AG09319 (cell line): Measurements from ENCODE around the gene REPS2.

Source experiments
- DNase-seq: peaks from one replicate; pipeline ENCODE4 v3.0.0-alpha.2; 2010; ENCODE audit warnings: low read depth; ENCODE audit errors: extremely low read depth
- CTCF ChIP-seq: IDR thresholded peaks from 2 replicates; pipeline ENCODE4 v1.5.1; 2011; ENCODE audit warnings: low read depth, mild to moderate bottlenecking, inconsistent platforms, low read length, moderate library complexity

Gene REPS2

GRCh38 chrX:17167915-17168314 lies 221.5 kb downstream of the REPS2 start:
- TF ChIP-seq CTCF = no peak

DNA sequence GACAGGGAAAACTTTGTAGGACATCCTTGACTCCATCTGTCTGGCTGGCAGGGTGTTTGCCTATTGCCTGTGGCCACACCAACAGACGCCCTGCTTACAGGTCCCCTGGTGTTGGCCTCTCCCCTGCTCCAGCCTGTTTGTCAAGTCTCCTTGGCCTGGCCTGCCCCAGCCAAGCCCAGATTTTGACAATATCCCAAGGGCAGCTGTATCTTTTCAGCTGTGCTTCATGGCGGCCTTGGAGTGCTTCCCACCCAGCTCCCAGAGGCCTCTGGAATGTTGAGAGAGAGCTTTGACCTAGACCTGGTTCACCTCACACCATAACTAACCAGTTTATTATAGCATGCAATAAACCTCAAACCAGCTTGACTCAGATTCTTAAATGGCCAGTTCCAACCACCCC lies 224.5 kb downstream of the REPS2 start:
- DNase-seq = no peak
- TF ChIP-seq CTCF = no peak

More at GRCh38 chrX:17167915-17168314, 221.5 kb downstream of the REPS2 start:
- no peak for DNase-seq

GRCh38 chrX:17174671-17175070 lies 228.2 kb downstream of the REPS2 start:
- no peak for DNase-seq
- TF ChIP-seq CTCF = no peak

DNA sequence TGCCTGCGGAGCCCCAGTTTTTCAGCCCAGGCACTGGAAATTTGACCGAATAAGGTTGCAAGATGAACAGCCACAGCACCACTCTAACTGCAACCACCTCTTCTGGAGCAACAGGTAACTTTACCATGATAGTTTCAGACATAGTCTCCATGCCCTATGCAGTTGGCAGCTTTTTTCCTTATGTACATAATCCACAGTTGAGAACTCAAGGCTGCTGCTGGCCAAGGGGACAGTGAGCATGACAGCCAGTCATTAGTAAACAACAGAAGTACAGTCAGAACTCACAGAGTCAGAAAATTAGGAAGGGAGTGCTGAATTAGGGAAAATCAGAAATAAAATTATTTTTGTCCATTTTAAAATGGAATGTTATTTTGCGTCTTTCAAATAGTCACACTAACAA lies 235.9 kb downstream of the REPS2 start:
- no peak for TF ChIP-seq CTCF
- DNase-seq = no peak

GRCh38 chrX:17183566-17183965 lies 237.1 kb downstream of the REPS2 start:
- no peak for TF ChIP-seq CTCF
- no peak for DNase-seq

DNA sequence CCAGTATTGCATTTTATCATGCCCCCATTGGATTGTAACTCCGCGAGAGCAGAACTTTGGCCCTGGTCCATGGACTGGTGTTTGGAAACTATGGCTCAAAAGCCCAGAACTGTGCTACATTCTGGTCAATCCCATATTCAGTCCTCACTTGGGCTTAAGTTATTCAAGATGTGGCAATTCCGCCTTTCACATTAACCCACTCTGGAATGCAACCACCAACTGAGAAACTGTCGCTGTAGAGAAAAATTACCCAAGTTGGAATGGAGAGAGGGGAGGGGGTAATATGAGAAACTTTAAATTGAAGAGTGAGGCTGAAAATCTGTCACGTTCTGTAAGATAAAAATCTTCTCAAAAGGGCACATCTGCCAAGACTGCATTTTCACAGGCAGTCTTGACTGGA lies 239.0 kb downstream of the REPS2 start:
- no peak for TF ChIP-seq CTCF
- no peak for DNase-seq

DNA sequence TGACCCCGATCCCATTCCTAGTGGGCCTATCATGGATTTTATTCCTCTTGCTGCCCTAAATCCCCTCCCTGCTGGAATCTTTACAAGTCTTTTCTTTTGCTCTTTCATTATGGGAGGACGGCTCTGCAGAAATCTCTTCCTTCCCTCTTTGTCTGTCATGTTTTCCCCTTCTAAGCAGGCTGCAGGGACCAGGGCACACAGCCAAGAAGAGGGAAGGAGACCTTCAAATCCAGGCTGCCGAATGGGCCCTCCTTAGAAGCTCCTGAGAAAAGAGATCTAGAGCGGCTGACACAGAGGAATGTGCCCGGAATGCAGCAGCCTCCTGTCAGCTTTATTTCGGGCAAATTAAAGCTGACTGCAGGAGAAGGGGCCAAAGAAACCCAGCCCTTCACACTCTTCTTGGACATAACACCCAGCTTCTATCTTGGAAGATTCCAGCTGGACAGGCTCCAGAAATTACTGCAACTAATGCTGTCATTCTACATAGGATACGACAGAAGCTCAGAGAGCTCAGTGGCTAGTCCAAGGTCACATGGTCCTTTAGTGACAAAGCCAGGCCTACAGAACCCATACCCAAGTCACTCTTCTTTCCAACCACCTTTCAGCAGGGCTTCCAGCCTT lies 240.8 kb downstream of the REPS2 start:
- no peak for DNase-seq

More for the DNA sequence above, 240.8 kb downstream of the REPS2 start:
- no peak for TF ChIP-seq CTCF
